HG02943 (cell line): ENCODE data around the gene NKAIN4.
"Not testable (repeated sequence)": the region's sequence is repeated elsewhere in the genome, so short reads cannot be mapped to it uniquely, and the experiment has no call there.

Experiments
- ATAC-seq: cut with Tn5 transposase; IDR thresholded peaks from one replicate; pipeline ENCODE4 v1.9.1; 2021; ENCODE audit warnings: mild to moderate bottlenecking, low read depth, moderate library complexity; ENCODE audit not compliant: unreplicated experiment

NKAIN4 gene

GRCh38 chr20:63238514-63239125 lies 15.6 kb downstream of the NKAIN4 start:
- ATAC-seq, result no peak

DNA sequence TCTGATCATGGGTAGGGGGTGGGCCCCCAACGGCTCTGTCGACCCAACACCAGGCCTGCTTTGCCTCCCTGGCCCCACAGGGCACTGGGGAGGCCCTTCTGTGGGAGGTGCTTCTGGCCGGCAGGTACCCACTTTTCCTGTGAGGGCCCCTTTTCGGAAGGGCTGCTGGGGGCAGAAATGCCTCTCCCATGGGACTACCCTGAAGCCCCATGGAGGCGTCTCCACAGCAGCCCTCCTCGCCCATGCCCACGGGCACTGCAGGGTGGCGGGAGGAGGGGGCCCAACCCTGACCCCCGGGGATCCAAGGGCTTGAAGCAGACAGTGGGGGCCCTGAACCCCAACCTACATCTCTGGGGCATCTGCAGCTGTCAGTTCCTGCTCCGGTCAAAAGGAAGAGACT lies 16.2 kb downstream of the NKAIN4 start:
- ATAC-seq, result no peak

DNA sequence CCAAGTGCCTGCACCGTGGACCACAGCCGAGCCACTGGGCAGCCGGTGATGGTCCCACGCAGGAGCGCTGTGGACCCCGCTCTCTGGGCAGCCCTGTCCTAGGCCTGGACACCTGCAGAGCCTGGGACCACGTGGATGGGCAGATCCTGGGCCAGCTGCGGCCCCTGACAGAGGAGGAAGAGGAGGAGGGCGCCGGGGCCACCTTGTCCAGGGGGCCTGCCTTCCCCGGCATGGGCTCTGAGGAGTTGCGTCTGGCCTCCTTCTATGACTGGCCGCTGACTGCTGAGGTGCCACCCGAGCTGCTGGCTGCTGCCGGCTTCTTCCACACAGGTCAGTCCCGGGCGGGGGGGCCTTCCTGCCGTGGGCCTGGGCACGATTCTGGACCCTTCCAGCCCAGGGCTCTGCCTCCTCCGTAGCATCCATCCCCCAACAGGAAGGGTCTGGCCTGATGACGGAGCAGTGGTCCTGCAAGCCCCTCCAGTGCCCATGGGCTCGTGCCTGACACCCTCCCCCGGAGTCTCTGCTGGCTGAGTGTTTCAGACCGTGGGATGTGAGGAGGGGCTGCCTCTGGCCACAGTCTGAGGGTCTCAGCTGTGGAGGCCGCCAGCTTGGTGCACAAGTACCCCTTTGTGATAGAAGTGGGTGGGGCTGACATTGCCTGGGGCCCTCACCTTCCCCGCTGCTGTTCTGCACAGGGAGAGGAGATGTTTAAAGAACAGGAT lies 18.0 kb downstream of the NKAIN4 start:
- ATAC-seq, result no peak

GRCh38 chr20:63235399-63235983 lies 18.8 kb downstream of the NKAIN4 start, which contains the start of gene BIRC7:
Gene BIRC7, plus strand, starts transcription at chr20:63235905. Its CDS starts 192 bp downstream, at chr20:63236097.
- ATAC-seq, result no peak

DNA sequence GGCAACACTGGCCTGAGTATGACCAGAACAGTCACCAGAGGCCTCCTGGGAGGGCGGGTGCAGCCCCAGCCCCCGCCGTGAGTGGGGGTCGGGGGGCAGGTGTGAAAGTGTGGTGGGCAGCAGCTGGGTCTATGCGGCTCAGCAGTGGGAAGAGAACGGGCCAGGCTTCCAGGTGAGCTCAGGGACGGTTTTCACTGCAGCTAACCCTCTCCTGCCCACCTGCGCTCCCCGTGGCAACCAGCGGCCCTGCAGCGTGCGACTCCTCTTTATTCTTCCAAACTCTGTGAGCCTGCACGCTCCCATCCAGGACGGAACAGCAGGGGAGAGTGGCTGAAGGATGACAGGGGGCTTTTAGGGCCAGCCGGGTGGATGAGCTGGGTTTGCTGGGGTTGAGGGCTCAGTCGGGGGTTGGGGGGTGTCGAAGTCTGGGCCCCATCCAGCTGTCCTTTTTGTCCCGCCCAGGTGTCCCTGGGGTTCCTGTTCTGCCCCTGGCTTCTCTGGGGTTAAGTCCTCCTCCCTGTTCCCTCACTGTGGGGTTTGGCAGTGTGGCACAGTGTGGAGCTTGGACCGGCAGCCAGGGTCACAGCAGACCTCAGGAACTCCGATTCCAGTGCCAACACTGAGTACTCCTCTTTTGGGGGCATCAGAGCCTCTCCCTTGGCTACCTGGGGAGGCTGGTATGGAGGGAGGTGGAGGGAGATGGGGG lies 19.4 kb downstream of the NKAIN4 start:
- no peak for ATAC-seq

GRCh38 chr20:63233924-63234323 lies 20.3 kb downstream of the NKAIN4 start:
- ATAC-seq, result no peak

DNA sequence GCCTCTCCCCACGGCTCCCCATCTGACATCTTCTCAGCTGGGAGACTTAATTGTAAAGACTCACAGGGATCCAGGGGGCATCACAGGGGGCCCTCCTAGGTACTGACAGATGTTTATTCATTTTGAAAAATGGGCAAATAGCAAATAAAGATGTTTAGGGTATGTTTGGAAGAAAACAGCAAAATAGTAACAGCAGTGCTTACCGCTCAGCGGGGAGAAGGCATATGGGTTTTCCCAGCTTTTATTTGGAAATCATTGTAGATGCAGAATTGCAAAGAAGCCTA lies 21.3 kb downstream of the NKAIN4 start:
- no peak for ATAC-seq

GRCh38 chr20:63232235-63233060 lies 21.8 kb downstream of the NKAIN4 start:
- no peak for ATAC-seq

DNA sequence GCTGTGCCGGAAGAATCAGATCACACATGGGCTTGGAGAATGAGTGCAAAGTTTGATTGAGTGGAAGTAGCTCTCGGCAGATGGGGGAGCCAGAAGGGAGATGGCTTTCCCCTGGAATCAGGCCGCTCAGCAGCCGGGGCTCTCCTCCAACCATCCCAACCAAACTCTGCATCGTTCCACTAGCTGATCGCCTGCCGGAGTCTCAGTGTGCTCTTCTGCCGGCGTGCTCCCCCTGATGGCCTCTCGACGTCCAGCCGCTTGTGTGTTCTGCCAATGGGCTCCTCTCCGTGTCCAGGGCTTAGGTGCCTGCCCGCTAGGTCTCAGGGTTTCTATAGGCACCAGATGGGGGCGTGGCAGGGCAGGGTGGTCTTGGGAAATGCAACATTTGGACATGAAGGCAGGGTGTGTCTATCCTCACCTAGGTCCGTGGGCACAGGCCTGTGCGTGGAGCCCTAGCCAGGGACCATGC lies 23.4 kb downstream of the NKAIN4 start:
- no peak for ATAC-seq

GRCh38 chr20:63228806-63229205 lies 25.5 kb downstream of the NKAIN4 start:
- no peak for ATAC-seq

DNA sequence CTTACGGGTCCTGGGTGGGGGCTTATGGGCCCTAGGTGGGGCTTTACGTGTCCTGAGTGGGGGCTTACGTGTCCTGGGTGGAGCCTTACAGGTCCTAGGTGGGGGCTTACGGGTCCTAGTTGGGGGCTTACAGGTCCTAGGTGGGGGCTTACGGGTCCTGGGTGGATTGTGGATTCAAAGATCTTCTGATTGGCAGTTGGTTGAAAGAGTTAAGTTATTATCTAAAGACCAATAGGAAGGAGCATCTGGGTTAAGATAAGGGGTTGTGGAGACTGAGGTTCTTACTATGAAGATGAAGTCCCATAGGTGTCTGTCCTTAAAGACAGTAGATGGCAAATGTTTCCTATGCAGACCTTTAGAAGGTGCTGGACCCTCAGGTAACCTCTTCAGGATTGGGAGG lies 27.0 kb downstream of the NKAIN4 start:
- no peak for ATAC-seq

DNA sequence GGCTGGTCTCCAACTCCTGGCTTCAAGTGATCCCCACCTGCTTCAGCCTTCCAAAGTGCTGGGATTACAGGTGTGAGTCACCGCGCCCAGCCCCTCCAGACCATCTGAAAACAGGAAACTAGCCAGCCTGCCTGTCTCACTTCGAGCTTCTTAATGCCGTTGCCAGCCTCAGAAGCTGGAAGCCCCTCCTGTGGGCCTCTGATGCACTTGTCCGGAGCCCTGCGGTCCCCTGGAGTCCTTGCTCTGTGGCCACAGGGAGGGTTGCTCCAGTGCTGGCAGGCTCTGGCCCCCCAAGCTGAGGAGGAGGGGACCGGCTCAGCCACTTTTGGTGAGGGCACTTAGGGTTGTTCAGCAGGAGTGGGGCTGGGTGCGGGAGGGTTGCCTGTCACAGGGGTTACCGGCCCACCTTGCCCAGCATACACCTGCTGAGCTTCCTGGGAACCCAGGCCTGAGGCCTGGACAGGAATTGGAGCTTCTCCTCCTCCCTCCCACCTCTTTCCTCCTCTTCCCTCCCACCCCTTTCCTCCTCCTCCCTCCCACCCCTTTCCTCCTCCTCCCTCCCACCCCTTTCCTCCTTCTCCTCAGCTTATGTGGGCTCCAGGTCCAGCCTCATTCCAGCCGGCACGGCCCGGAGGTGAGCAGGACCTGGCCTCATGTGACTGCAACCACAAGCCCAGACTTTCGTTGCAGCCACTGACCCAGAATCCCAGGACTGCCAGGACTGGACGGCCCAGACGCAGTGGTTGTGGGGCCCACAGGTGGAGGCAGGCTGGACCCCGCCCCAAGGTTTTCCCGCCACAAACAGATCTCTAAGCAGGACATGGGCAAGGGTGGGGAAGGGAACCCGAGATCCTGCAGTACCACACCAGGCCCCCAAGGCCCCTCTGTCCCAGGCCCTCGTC lies 28.0 kb downstream of the NKAIN4 start:
- ATAC-seq, result no peak

- no peak for ATAC-seq
Observed at GRCh38 chr20:63225082-63225454, 29.2 kb downstream of the NKAIN4 start.

- no peak for ATAC-seq
Observed at GRCh38 chr20:63224412-63225081, 29.7 kb downstream of the NKAIN4 start.

DNA sequence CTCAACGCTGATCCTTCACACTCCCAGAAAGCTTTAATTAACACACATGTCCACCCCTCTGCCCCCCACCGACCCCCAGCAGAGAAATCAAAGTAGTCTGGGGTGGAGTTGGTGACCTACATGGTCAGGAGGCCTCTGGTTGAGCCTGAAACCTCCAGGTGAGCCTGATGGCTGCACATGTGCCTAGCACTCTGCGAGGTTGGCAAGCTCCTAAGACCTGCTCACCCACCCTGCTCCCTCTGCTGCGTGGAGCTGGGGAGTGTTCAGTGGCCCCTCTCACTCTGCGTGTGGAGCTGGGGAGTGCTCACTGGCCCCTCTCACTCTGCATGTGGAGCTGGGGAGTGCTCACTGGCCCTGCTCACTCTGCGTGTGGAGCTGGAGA lies 30.4 kb downstream of the NKAIN4 start:
- ATAC-seq, result no peak

DNA sequence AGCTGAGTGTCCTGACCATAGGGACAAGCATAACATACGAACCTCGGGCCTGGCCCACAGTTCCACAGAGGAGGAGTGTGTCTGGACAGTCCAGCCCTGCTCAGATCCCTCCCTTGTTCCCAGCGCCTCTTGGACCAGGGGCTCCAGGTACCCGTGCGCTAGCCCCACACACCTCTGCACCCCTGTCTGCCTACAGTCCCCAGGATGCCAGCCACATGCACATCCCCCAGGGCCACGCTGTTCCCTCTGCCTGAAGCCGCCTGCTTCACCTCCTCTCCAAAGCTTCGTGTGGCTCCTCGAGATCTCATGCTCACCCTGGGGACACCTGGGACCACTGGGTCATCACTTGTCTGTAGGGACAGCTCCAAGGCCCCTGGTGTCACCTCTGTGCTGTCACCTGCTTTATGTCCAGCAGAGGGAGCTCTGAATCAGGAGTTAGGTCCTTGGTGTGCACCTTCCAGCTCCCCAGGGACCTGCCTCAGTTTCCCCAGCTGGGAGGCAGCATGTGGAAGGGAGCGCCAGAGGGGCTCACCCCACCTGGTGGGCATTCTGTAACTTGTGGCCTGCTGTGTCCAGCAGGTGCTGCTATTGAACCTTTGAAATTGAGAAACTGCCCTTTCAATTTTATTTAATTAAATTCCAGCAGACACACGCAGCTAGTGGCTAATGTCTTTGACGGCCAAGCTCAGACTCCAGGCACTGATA lies 31.0 kb downstream of the NKAIN4 start:
- no peak for ATAC-seq

DNA sequence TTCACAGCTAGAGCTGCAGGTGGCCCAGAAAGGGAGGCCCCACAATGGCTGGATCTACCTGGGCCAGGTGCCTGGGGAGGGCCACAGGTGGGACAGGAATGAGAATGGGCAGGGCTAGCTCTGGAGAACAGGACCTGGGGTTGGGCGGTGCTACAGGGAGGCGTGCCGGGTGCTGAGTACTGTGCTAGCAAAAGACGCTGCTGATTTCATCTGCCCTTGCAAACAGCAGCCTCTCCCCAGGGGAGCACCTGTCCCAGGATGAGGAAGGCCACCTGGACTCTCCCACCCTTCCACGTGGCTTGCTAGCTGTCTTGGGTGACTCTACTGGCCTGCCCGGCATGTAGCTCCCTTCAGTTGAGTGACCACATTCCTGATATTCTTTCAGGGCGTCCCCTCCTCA lies 31.7 kb downstream of the NKAIN4 start:
- ATAC-seq, result no peak

DNA sequence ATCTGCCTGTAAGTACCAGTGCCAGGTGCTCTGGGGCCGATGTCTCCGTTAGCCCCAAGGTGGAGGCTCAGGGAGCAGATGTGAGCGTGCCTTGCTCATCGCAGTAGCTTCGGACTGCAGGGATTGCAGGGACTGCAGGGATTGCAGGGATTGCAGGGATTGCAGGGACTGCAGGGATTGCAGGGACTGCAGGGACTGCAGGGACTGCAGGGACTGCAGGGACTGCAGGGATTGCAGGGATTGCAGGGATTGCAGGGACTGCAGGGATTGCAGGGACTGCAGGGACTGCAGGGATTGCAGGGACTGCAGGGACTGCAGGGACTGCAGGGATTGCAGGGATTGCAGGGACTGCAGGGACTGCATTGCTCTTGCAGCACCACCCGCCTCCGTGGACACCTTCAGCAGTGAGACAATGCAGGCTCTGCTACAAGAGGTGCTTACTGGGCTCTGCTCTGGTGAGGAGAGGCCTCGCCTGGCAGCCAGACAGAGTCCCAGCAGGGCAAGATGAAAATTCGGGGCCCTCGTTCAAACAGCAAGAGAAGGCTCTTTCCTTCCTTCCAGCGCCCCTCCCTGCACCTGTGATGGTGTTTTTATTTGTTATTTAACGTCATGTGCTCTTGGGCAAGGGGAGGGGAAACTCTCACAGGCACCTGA lies 32.7 kb downstream of the NKAIN4 start:
- ATAC-seq, result not testable (repeated sequence)
